Measurements from ENCODE around the gene DPP3.
A peak's percentile ranks its signal among the peaks of the same experiment; 100 is the strongest.

DPP3 gene

GRCh38 chr11:66488957-66489356 lies 8.7 kb downstream of the DPP3 start (continued):
- TF ChIP-seq ZNF24 (tag by site-specific recombination; IDR thresholded peaks at IDR 0.05) (no peak), ZNF214 (tag by site-specific recombination; IDR thresholded peaks at IDR 0.05; ENCODE audit: borderline replicate concordance) (no peak)

DNA sequence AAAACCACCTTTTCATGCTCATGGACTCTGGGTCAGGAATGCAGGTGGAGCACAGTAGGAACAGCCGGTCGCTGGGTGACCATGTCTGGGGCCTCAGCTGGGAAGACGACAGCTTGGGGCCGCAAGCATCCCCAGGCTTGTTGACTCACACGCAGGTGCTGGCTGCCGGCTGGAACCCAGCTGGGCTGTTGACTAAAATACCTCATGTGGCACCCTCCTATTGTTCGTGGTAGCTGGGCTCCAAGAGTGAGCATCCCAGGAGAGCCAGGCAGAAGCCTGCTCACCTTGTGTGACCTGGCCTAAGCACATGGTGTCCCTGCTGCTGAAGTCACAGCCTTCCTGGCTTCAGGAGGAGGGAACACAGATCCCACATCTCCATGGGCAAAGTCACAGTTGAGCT lies 9.4 kb downstream of the DPP3 start:
- no peaks in the 10 kb centered on the region for H3K9me3 ChIP-seq (ENCODE audit: control insufficient read depth, insufficient read depth, low read depth, low read length)
- H3K27ac ChIP-seq (ENCODE audit: extremely low read depth, low read depth, low read length), result no peak overlapping the region
- POLR2A ChIA-PET, result no interaction called here
- no peaks in the 10 kb centered on the region for H3K4me1 ChIP-seq (ENCODE audit: control insufficient read depth, insufficient read depth, low read length)
- TF ChIP-seq ZIC2 (tag by site-specific recombination; IDR thresholded peaks at IDR 0.05) (peak; percentile 81), YY2 (tag by site-specific recombination; IDR thresholded peaks at IDR 0.05) (no peak)
- H3K36me3 ChIP-seq (ENCODE audit: control insufficient read depth in 2 of 2, insufficient read depth in 1 of 2, low read length in 2 of 2), result peaks cover 0 to 65% of the 10 kb centered on the region in 2 experiments; a peak in 2 of 3 replicates
- CTCF ChIA-PET, result interaction anchor here (0.6 to 1.1 kb wide), 3 partner anchors 10 to 204 kb away, joined by 3 to 4 read pairs (median 3); partner anchors contain the start of gene DPP3
- H3K4me3 ChIP-seq (ENCODE audit: low read depth, low read length), result no peak overlapping the region

DNA sequence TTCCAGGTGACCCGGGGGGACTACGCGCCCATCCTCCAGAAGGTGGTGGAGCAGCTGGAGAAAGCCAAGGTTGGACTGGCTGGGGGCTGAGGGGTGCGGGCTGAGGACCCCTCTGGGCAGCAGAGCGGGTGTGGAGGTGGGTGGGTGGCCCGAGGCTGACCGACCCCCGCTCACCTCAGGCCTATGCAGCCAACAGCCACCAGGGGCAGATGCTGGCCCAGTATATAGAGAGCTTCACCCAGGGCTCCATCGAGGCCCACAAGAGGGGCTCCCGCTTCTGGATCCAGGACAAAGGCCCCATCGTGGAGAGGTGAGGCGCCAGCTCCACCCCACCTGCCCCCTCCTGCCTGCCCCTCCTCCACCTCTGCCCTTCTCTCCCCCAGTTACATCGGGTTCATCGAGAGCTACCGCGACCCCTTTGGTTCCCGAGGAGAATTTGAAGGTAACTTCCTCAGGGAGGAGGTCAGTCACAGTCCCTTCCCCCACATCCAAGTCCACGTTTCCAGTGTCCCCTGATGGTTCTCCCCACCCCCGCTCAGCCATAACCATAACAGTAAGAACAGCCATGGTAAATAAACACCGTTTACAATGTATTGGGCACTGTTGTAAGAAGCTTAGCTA lies 11.2 kb downstream of the DPP3 start:
- Histone ChIP-seq H3K9me3 (ENCODE audit: control insufficient read depth, insufficient read depth, low read depth, low read length) (no peaks in the 10 kb centered on the region), H3K4me3 (ENCODE audit: low read depth, low read length) (no peak overlapping the region), H3K36me3 (ENCODE audit: control insufficient read depth in 2 of 2, insufficient read depth in 1 of 2, low read length in 2 of 2) (peaks cover 0 to 69% of the 10 kb centered on the region in 2 experiments; a peak in 2 of 3 replicates), H3K4me1 (ENCODE audit: control insufficient read depth, insufficient read depth, low read length) (no peaks in the 10 kb centered on the region), H3K27ac (ENCODE audit: extremely low read depth, low read depth, low read length) (no peak overlapping the region)
- TF ChIP-seq GLIS1 (tag by site-specific recombination; IDR thresholded peaks at IDR 0.05) (no peak), ZNF501 (tag by site-specific recombination; IDR thresholded peaks at IDR 0.05) (no peak)
- TF ChIP-seq, protein P1, sequence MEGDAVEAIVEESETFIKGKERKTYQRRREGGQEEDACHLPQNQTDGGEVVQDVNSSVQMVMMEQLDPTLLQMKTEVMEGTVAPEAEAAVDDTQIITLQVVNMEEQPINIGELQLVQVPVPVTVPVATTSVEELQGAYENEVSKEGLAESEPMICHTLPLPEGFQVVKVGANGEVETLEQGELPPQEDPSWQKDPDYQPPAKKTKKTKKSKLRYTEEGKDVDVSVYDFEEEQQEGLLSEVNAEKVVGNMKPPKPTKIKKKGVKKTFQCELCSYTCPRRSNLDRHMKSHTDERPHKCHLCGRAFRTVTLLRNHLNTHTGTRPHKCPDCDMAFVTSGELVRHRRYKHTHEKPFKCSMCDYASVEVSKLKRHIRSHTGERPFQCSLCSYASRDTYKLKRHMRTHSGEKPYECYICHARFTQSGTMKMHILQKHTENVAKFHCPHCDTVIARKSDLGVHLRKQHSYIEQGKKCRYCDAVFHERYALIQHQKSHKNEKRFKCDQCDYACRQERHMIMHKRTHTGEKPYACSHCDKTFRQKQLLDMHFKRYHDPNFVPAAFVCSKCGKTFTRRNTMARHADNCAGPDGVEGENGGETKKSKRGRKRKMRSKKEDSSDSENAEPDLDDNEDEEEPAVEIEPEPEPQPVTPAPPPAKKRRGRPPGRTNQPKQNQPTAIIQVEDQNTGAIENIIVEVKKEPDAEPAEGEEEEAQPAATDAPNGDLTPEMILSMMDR (tag by site-specific recombination; IDR thresholded peaks at IDR 0.05), result 0 out of 2 replicates have a peak, but pooled peaks have one; percentile 22
- ChIA-PET POLR2A (interaction anchor here (0.6 to 2.3 kb wide), 5 partner anchors 17 to 1544 kb away, joined by 3 to 8 read pairs (median 5); partner anchors contain the start of genes ACTN3, PELI3 and ZDHHC24), CTCF (interaction anchor here (0.6 to 0.9 kb wide), 5 partner anchors 10 to 186 kb away, joined by 3 to 6 read pairs (median 3); partner anchors contain the start of gene RBM4B)

DNA sequence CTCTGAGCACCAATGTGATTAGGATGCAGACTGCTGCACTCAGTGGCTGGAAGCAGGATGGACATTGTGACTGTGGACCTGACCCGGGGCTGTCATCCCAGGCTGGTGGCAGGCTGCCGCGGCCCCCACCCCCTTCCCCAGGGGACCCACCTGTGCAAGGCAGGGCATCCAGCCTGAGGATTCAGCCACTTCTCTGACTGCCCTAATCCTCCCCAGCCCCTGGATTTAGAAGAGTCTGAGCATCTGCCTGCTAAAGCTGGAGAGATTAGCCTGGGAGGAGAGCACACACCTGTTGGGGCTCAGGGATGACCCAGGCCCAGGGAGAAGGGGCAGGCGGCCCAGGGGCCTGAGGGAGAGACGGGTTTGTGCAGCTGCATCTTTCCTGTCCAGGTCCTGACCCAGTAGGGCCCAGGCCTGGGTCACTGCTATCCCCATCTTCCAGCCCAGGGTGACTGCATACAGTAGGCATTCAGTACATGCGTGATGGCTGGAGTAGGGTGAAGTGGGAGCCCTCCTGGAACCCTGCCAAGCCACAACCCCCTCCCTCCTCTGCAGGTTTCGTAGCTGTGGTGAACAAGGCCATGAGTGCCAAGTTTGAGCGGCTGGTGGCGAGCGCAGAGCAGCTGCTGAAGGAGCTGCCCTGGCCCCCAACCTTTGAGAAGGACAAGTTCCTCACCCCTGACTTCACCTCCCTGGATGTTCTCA lies 12.1 kb downstream of the DPP3 start:
- Histone ChIP-seq H3K36me3 (ENCODE audit: control insufficient read depth in 2 of 2, insufficient read depth in 1 of 2, low read length in 2 of 2) (peaks cover 0 to 68% of the 10 kb centered on the region in 2 experiments; a peak in 2 of 3 replicates), H3K27ac (ENCODE audit: extremely low read depth, low read depth, low read length) (no peak overlapping the region), H3K4me3 (ENCODE audit: low read depth, low read length) (no peak overlapping the region), H3K4me1 (ENCODE audit: control insufficient read depth, insufficient read depth, low read length) (no peaks in the 10 kb centered on the region), H3K9me3 (ENCODE audit: control insufficient read depth, insufficient read depth, low read depth, low read length) (no peaks in the 10 kb centered on the region)
- CTCF ChIA-PET, result interaction anchor here (0.6 to 0.8 kb wide), 3 partner anchors 9 to 57 kb away, joined by 3 to 4 read pairs (median 3); no protein-coding TSS in a partner anchor
- TF ChIP-seq ZNF473 (tag by site-specific recombination; IDR thresholded peaks at IDR 0.05) (no peak), TRIM28 (IDR thresholded peaks at IDR 0.05; ENCODE audit: borderline replicate concordance, low read length) (no peak), IKZF3 (tag by site-specific recombination; IDR thresholded peaks at IDR 0.05) (no peak), ZNF692 (tag by site-specific recombination; IDR thresholded peaks at IDR 0.05) (no peak), EGR2 (tag by site-specific recombination; IDR thresholded peaks at IDR 0.05; ENCODE audit: low read depth) (no peak), ZNF610 (tag by site-specific recombination; IDR thresholded peaks at IDR 0.05; ENCODE audit: borderline replicate concordance) (no peak), ZNF670 (tag by site-specific recombination; IDR thresholded peaks at IDR 0.05; ENCODE audit: low read depth) (no peak)
- TF ChIP-seq, protein P1 (tag by site-specific recombination; IDR thresholded peaks at IDR 0.05), result no peak
- POLR2A ChIA-PET, result interaction anchor here (0.6 to 2.3 kb wide), 3 partner anchors 54 to 1543 kb away, joined by 3 to 8 read pairs (median 5); partner anchors contain the start of genes ACTN3 and ZDHHC24
